ENCODE results near the gene CEND1.

Gene CEND1

GRCh38 chr11:827146-827896 lies 37.4 kb upstream of the CEND1 start:
- DNase-seq: no peak

- DNase-seq: no peak
These were observed 36.9 kb upstream of the CEND1 start for GRCh38 chr11:826836-827145.

- no peak for DNase-seq
These were observed 36.3 kb upstream of the CEND1 start for GRCh38 chr11:826227-826621.

- DNase-seq: no peak
These were observed 35.7 kb upstream of the CEND1 start for GRCh38 chr11:825366-826226.

- no peak for DNase-seq
These were observed 35.1 kb upstream of the CEND1 start for GRCh38 chr11:824942-825341.

GRCh38 chr11:824292-824880 lies 34.5 kb upstream of the CEND1 start:
- DNase-seq: no peak

- DNase-seq: no peak
These were observed 33.8 kb upstream of the CEND1 start for GRCh38 chr11:823441-824291.

- DNase-seq: no peak
These were observed 31.9 kb upstream of the CEND1 start for GRCh38 chr11:821512-822371.

- no peak for DNase-seq
These were observed 31.0 kb upstream of the CEND1 start for GRCh38 chr11:820655-821511.

- DNase-seq: peak; percentile 82
These were observed 30.2 kb upstream of the CEND1 start for GRCh38 chr11:819943-820649.

GRCh38 chr11:819129-819931 lies 29.4 kb upstream of the CEND1 start:
- DNase-seq: peak; percentile 88

GRCh38 chr11:818396-819128 lies 28.7 kb upstream of the CEND1 start, which contains the start of gene PNPLA2:
TSS of gene PNPLA2 (plus strand) at chr11:818914. CDS start at chr11:819719, 805 bp downstream.
- no peak for DNase-seq

- no peak for DNase-seq
These were observed 26.5 kb upstream of the CEND1 start for GRCh38 chr11:816433-816779.

GRCh38 chr11:815675-816432 lies 26.0 kb upstream of the CEND1 start:
- no peak for DNase-seq

- DNase-seq: no peak
These were observed 23.7 kb upstream of the CEND1 start for GRCh38 chr11:813456-814096.

GRCh38 chr11:813072-813455 lies 23.2 kb upstream of the CEND1 start:
- no peak for DNase-seq

GRCh38 chr11:812390-812789 lies 22.5 kb upstream of the CEND1 start:
- no peak for DNase-seq

Measured in NCI-H774 (cell line).